Measurements from ENCODE around the gene SMIM23. TPM values are rescaled to one million over a fixed set of nuclear protein-coding genes. Genes with fewer than 3 reads are reported as not detected.
A peak's percentile ranks its signal among the peaks of the same experiment; 100 is the strongest.

Gene SMIM23
- total and polyA plus RNA-seq, 2 experiments from 2014 or later: not detected

DNA sequence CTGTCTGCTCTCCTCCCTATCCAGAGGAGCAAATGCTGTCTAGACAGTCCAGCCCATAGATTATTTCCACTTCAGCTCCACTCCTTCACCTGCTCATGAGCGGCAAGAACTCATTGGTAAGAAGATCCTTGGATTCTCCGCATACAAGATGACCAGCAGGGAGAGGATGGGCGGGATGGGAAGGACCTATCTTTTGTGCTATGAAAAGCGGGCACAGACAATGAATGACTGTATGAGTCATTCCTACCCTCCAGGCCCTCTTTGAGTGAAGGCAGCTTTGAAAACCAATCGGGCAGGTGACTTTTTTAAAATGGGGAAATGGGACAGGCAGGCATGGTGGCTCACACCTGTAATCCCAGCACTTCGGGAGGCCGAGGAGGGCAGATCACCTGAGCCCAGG is 49.4 kb downstream of the SMIM23 start:
- Mint-ChIP-seq H3K4me1 (peaks cover 10% of the 10 kb centered on the region), H3K36me3 (ENCODE audit: low read depth) (peaks cover 3% of the 10 kb centered on the region; the same call in 1 of the 3 replicates), H3K27ac (no peak overlapping the region), H3K27me3 (ENCODE audit: insufficient read depth, low read depth, poor library complexity) (peaks cover 2% of the 10 kb centered on the region), H3K4me3 (no peak overlapping the region), H3K9me3 (peaks cover 4% of the 10 kb centered on the region; the same call in 2 of the 3 replicates)
- H3K36me3 ChIP-seq (ENCODE audit: insufficient read depth): 0 out of 2 replicates have a peak, but pooled peaks cover 3% of the 10 kb centered on the region
- no peaks in the 10 kb centered on the region for H3K27me3 ChIP-seq (ENCODE audit: insufficient read depth)
- DNase-seq (ENCODE audit: low spot score) (no peak), ATAC-seq (peak; percentile 30; the same call in 2 of the 3 replicates)
- H3K4me1 ChIP-seq (ENCODE audit: insufficient read depth): no peaks in the 10 kb centered on the region
- no peaks in the 10 kb centered on the region for H3F3A ChIP-seq (replicated peaks; ENCODE audit: low read depth)
- no peak overlapping the region for H3K4me2 ChIP-seq
- H3K79me2 ChIP-seq (replicated peaks; ENCODE audit: insufficient read depth): no peaks in the 10 kb centered on the region
- TF ChIP-seq, protein P1, sequence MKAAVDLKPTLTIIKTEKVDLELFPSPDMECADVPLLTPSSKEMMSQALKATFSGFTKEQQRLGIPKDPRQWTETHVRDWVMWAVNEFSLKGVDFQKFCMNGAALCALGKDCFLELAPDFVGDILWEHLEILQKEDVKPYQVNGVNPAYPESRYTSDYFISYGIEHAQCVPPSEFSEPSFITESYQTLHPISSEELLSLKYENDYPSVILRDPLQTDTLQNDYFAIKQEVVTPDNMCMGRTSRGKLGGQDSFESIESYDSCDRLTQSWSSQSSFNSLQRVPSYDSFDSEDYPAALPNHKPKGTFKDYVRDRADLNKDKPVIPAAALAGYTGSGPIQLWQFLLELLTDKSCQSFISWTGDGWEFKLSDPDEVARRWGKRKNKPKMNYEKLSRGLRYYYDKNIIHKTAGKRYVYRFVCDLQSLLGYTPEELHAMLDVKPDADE (IDR thresholded peaks at IDR 0.05): no peak
- no peak for TF ChIP-seq STAT1 (IDR thresholded peaks at IDR 0.05; ENCODE audit: unreplicated experiment)
- TF ChIP-seq CREB1 (CRISPR knock-in tag; IDR thresholded peaks at IDR 0.05; ENCODE audit: low read depth): no peak
- TF ChIP-seq JUNB (IDR thresholded peaks at IDR 0.05; ENCODE audit: unreplicated experiment): no peak
- no peak for TF ChIP-seq EZH2phosphoT487 (IDR thresholded peaks at IDR 0.05; ENCODE audit: unreplicated experiment)
- TF ChIP-seq, protein P2, sequence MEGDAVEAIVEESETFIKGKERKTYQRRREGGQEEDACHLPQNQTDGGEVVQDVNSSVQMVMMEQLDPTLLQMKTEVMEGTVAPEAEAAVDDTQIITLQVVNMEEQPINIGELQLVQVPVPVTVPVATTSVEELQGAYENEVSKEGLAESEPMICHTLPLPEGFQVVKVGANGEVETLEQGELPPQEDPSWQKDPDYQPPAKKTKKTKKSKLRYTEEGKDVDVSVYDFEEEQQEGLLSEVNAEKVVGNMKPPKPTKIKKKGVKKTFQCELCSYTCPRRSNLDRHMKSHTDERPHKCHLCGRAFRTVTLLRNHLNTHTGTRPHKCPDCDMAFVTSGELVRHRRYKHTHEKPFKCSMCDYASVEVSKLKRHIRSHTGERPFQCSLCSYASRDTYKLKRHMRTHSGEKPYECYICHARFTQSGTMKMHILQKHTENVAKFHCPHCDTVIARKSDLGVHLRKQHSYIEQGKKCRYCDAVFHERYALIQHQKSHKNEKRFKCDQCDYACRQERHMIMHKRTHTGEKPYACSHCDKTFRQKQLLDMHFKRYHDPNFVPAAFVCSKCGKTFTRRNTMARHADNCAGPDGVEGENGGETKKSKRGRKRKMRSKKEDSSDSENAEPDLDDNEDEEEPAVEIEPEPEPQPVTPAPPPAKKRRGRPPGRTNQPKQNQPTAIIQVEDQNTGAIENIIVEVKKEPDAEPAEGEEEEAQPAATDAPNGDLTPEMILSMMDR (conservative IDR thresholded peaks at IDR 0.05; ENCODE audit: low read depth in 2 of 2): no peak
- TF ChIP-seq, protein P3, sequence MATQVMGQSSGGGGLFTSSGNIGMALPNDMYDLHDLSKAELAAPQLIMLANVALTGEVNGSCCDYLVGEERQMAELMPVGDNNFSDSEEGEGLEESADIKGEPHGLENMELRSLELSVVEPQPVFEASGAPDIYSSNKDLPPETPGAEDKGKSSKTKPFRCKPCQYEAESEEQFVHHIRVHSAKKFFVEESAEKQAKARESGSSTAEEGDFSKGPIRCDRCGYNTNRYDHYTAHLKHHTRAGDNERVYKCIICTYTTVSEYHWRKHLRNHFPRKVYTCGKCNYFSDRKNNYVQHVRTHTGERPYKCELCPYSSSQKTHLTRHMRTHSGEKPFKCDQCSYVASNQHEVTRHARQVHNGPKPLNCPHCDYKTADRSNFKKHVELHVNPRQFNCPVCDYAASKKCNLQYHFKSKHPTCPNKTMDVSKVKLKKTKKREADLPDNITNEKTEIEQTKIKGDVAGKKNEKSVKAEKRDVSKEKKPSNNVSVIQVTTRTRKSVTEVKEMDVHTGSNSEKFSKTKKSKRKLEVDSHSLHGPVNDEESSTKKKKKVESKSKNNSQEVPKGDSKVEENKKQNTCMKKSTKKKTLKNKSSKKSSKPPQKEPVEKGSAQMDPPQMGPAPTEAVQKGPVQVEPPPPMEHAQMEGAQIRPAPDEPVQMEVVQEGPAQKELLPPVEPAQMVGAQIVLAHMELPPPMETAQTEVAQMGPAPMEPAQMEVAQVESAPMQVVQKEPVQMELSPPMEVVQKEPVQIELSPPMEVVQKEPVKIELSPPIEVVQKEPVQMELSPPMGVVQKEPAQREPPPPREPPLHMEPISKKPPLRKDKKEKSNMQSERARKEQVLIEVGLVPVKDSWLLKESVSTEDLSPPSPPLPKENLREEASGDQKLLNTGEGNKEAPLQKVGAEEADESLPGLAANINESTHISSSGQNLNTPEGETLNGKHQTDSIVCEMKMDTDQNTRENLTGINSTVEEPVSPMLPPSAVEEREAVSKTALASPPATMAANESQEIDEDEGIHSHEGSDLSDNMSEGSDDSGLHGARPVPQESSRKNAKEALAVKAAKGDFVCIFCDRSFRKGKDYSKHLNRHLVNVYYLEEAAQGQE (IDR thresholded peaks at IDR 0.05; ENCODE audit: unreplicated experiment): no peak
- TF ChIP-seq ZNF331 (CRISPR knock-in tag; IDR thresholded peaks at IDR 0.05; ENCODE audit: low read depth): no peak
- TF ChIP-seq NANOG (IDR thresholded peaks at IDR 0.05; ENCODE audit: borderline replicate concordance): no peak
- TF ChIP-seq, protein P4, sequence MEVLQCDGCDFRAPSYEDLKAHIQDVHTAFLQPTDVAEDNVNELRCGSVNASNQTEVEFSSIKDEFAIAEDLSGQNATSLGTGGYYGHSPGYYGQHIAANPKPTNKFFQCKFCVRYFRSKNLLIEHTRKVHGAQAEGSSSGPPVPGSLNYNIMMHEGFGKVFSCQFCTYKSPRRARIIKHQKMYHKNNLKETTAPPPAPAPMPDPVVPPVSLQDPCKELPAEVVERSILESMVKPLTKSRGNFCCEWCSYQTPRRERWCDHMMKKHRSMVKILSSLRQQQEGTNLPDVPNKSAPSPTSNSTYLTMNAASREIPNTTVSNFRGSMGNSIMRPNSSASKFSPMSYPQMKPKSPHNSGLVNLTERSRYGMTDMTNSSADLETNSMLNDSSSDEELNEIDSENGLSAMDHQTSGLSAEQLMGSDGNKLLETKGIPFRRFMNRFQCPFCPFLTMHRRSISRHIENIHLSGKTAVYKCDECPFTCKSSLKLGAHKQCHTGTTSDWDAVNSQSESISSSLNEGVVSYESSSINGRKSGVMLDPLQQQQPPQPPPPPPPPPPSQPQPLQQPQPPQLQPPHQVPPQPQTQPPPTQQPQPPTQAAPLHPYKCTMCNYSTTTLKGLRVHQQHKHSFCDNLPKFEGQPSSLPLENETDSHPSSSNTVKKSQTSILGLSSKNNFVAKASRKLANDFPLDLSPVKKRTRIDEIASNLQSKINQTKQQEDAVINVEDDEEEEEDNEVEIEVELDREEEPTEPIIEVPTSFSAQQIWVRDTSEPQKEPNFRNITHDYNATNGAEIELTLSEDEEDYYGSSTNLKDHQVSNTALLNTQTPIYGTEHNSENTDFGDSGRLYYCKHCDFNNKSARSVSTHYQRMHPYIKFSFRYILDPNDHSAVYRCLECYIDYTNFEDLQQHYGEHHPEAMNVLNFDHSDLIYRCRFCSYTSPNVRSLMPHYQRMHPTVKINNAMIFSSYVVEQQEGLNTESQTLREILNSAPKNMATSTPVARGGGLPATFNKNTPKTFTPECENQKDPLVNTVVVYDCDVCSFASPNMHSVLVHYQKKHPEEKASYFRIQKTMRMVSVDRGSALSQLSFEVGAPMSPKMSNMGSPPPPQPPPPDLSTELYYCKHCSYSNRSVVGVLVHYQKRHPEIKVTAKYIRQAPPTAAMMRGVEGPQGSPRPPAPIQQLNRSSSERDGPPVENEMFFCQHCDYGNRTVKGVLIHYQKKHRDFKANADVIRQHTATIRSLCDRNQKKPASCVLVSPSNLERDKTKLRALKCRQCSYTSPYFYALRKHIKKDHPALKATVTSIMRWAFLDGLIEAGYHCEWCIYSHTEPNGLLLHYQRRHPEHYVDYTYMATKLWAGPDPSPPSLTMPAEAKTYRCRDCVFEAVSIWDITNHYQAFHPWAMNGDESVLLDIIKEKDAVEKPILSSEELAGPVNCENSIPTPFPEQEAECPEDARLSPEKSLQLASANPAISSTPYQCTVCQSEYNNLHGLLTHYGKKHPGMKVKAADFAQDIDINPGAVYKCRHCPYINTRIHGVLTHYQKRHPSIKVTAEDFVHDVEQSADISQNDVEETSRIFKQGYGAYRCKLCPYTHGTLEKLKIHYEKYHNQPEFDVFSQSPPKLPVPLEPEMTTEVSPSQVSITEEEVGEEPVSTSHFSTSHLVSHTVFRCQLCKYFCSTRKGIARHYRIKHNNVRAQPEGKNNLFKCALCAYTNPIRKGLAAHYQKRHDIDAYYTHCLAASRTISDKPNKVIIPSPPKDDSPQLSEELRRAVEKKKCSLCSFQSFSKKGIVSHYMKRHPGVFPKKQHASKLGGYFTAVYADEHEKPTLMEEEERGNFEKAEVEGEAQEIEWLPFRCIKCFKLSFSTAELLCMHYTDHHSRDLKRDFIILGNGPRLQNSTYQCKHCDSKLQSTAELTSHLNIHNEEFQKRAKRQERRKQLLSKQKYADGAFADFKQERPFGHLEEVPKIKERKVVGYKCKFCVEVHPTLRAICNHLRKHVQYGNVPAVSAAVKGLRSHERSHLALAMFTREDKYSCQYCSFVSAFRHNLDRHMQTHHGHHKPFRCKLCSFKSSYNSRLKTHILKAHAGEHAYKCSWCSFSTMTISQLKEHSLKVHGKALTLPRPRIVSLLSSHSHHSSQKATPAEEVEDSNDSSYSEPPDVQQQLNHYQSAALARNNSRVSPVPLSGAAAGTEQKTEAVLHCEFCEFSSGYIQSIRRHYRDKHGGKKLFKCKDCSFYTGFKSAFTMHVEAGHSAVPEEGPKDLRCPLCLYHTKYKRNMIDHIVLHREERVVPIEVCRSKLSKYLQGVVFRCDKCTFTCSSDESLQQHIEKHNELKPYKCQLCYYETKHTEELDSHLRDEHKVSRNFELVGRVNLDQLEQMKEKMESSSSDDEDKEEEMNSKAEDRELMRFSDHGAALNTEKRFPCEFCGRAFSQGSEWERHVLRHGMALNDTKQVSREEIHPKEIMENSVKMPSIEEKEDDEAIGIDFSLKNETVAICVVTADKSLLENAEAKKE (CRISPR knock-in tag; IDR thresholded peaks at IDR 0.05): no peak
- no peak for TF ChIP-seq EZH2 (IDR thresholded peaks at IDR 0.05; ENCODE audit: low read depth, unreplicated experiment)
- H2AFZ ChIP-seq: no peak overlapping the region
- H3K27ac ChIP-seq (ENCODE audit: low read depth): no peak overlapping the region
- H4K20me1 ChIP-seq (replicated peaks; ENCODE audit: insufficient read depth): no peaks in the 10 kb centered on the region
- no peaks in the 10 kb centered on the region for H3K9me2 ChIP-seq (ENCODE audit: insufficient read depth)
- H3K4me3 ChIP-seq: no peak overlapping the region
